H9 (cell line): Measurements from ENCODE around the gene TTLL1. TPM values are rescaled to one million over a fixed set of nuclear protein-coding genes. Genes with fewer than 3 reads are reported as not detected.

Experiments
- DNase-seq: peaks from one replicate; pipeline ENCODE4 v3.0.0-alpha.2; 2017
- H2AFZ ChIP-seq: one replicate; pipeline ENCODE4 v1.6.1; 2013; ENCODE audit warnings: mild to moderate bottlenecking, low read length, control low read depth, moderate library complexity
- H2AK5ac ChIP-seq: 2 replicates; pipeline ENCODE4 v1.6.1; 2013; ENCODE audit warnings: low read length, control low read depth, mixed read lengths; ENCODE audit not compliant: insufficient read length
- H2BK120ac ChIP-seq: one replicate; pipeline ENCODE4 v1.6.1; 2013; ENCODE audit warnings: low read depth, mild to moderate bottlenecking, low read length, control low read depth, inconsistent platforms; ENCODE audit not compliant: poor library complexity, severe bottlenecking
- H2BK12ac ChIP-seq: 2 replicates; pipeline ENCODE4 v1.6.1; 2013; ENCODE audit warnings: low read length, control low read depth, mixed read lengths, low read depth; ENCODE audit not compliant: insufficient read length
- H2BK15ac ChIP-seq: 2 replicates; pipeline ENCODE4 v1.6.1; 2013; ENCODE audit warnings: low read depth, low read length, control low read depth
- H2BK20ac ChIP-seq: one replicate; pipeline ENCODE4 v1.6.1; 2013; ENCODE audit warnings: low read depth, mild to moderate bottlenecking, low read length, control low read depth, inconsistent platforms; ENCODE audit not compliant: poor library complexity, severe bottlenecking
- H2BK5ac ChIP-seq: 2 replicates; pipeline ENCODE4 v1.6.1; 2013; ENCODE audit warnings: low read length, control low read depth, mixed read lengths; ENCODE audit not compliant: insufficient read length
- H3K14ac ChIP-seq: 2 replicates; pipeline ENCODE4 v1.6.1; 2013; ENCODE audit warnings: low read length, control low read depth; ENCODE audit not compliant: insufficient read depth
- H3K18ac ChIP-seq: 2 replicates; pipeline ENCODE4 v1.6.1; 2013; ENCODE audit warnings: low read depth, mild to moderate bottlenecking, mixed read lengths, low read length, control low read depth; ENCODE audit not compliant: insufficient read length
- H3K23ac ChIP-seq: 2 replicates; pipeline ENCODE4 v1.6.1; 2013; ENCODE audit warnings: low read length, control low read depth, mixed read lengths, low read depth; ENCODE audit not compliant: insufficient read length
- H3K23me2 ChIP-seq: 2 replicates; pipeline ENCODE4 v1.6.1; 2013; ENCODE audit warnings: low read depth, mild to moderate bottlenecking, mixed read lengths, low read length, control low read depth; ENCODE audit not compliant: insufficient read length, poor library complexity, severe bottlenecking
- H3K27ac ChIP-seq: 2 replicates; pipeline ENCODE4 v1.5.1; 2013; ENCODE audit warnings: low read length, control low read depth, mixed read lengths, low read depth; ENCODE audit not compliant: insufficient read length
- H3K27me3 ChIP-seq: 2 replicates; pipeline ENCODE4 v1.6.1; 2013; ENCODE audit warnings: low read length, control low read depth, inconsistent platforms; ENCODE audit not compliant: insufficient read depth
- H3K4ac ChIP-seq: 2 replicates; pipeline ENCODE4 v1.6.1; 2013; ENCODE audit warnings: low read depth, mild to moderate bottlenecking, control low read depth, inconsistent platforms, low read length, moderate library complexity
- H3K4me1 ChIP-seq: 2 replicates; pipeline ENCODE4 v1.6.1; 2013; ENCODE audit warnings: low read length, control low read depth, inconsistent platforms; ENCODE audit not compliant: insufficient read depth
- H3K4me2 ChIP-seq: 2 replicates; pipeline ENCODE4 v1.6.1; 2013; ENCODE audit warnings: low read length, control low read depth, mixed read lengths; ENCODE audit not compliant: insufficient read length, insufficient read depth
- H3K56ac ChIP-seq: 2 replicates; pipeline ENCODE4 v1.6.1; 2013; ENCODE audit warnings: low read depth, mild to moderate bottlenecking, mixed read lengths, low read length, control low read depth; ENCODE audit not compliant: insufficient read length
- H3K79me1 ChIP-seq: 2 replicates; pipeline ENCODE4 v1.6.1; 2013; ENCODE audit warnings: low read depth, mild to moderate bottlenecking, moderate library complexity, low read length, control low read depth, inconsistent platforms; ENCODE audit not compliant: insufficient read depth, poor library complexity, severe bottlenecking
- H3K79me2 ChIP-seq: 2 replicates; pipeline ENCODE4 v1.6.1; 2013; ENCODE audit warnings: low read length, control low read depth, inconsistent platforms; ENCODE audit not compliant: insufficient read depth
- H3K9ac ChIP-seq: 2 replicates; pipeline ENCODE4 v1.6.1; 2013; ENCODE audit warnings: low read length, control low read depth, mixed read lengths; ENCODE audit not compliant: insufficient read length; ENCODE audit errors: extremely low read depth
- H3K9me3 ChIP-seq: one replicate; pipeline ENCODE4 v1.6.1; 2013; ENCODE audit warnings: low read depth, low read length, inconsistent platforms; ENCODE audit not compliant: control insufficient read depth
- H3T11ph ChIP-seq: one replicate; pipeline ENCODE4 v1.6.1; 2013; ENCODE audit warnings: mild to moderate bottlenecking, low read length, control low read depth, inconsistent platforms
- H4K20me1 ChIP-seq: one replicate; pipeline ENCODE4 v1.6.1; 2013; ENCODE audit not compliant: control insufficient read depth, insufficient read length, insufficient read depth
- H4K5ac ChIP-seq: 2 replicates; pipeline ENCODE4 v1.6.1; 2013; ENCODE audit warnings: low read depth, mild to moderate bottlenecking, mixed read lengths, low read length, control low read depth; ENCODE audit not compliant: insufficient read length
- H4K8ac ChIP-seq: replicated peaks from 2 replicates; pipeline ENCODE4 v1.6.1; 2013; ENCODE audit warnings: low read length, control low read depth, mixed read lengths, low read depth; ENCODE audit not compliant: insufficient read length
- H4K91ac ChIP-seq: 2 replicates; pipeline ENCODE4 v1.6.1; 2013; ENCODE audit warnings: low read depth, mild to moderate bottlenecking, moderate library complexity, mixed read lengths, low read length, control low read depth; ENCODE audit not compliant: insufficient read length
- H3K27ac Mint-ChIP-seq, 3 experiments: 2 replicates in 2 of 3; 3 replicates in 1 of 3; pipeline ENCODE4 v1.8.0; 2020 to 2021; ENCODE audit warnings: mixed read lengths in 3 of 3, mild to moderate bottlenecking in 1 of 3, moderate library complexity in 1 of 3
- H3K27me3 Mint-ChIP-seq: 2 replicates; pipeline ENCODE4 v1.8.0; 2021; ENCODE audit warnings: low read depth, mild to moderate bottlenecking, moderate library complexity, mixed read lengths
- H3K36me3 Mint-ChIP-seq, 3 experiments: 2 replicates in 2 of 3; 3 replicates in 1 of 3; pipeline ENCODE4 v1.8.0; 2020 to 2021; ENCODE audit warnings: low read depth in 3 of 3, mixed read lengths in 3 of 3; ENCODE audit not compliant: insufficient read depth in 1 of 3
- H3K4me1 Mint-ChIP-seq, 2 experiments: 2 replicates each; pipeline ENCODE4 v1.8.0; 2020; ENCODE audit warnings: mixed read lengths in 2 of 2
- H3K4me3 Mint-ChIP-seq, 2 experiments: 2 replicates in 1 of 2; 3 replicates in 1 of 2; pipeline ENCODE4 v1.8.0; 2020 to 2021; ENCODE audit warnings: mild to moderate bottlenecking in 2 of 2, mixed read lengths in 2 of 2, moderate library complexity in 1 of 2
- H3K9me3 Mint-ChIP-seq, 2 experiments: 2 replicates in 1 of 2; 3 replicates in 1 of 2; pipeline ENCODE4 v1.8.0; 2020; ENCODE audit warnings: mild to moderate bottlenecking in 2 of 2, mixed read lengths in 2 of 2, moderate library complexity in 1 of 2
- WGBS: extraction: QIAGEN DNeasy Blood & Tissue Kit; methylation state at CpG from one replicate; pipeline ENCODE4 v1.1.7; 2013; ENCODE audit warnings: missing lambda C conversion rate, low lambda C conversion rate, mixed read lengths; ENCODE audit not compliant: insufficient read length; ENCODE audit errors: extremely low coverage; 5-methylcytosine and 5-hydroxymethylcytosine counted together
- total RNA-seq: library from RNA; stranded (reverse); gene quantifications from 2 replicates; pipeline ENCODE4 v1.2.1, GENCODE V29; 2021
- TF ChIP-seq, protein P1 (sequence below): fragments of 200-600 bp; sonication (generic); conservative IDR thresholded peaks from 3 replicates; pipeline ENCODE4 v1.8.0; 2021; ENCODE audit warnings: antibody characterized with exemption, mild to moderate bottlenecking

TTLL1 gene
- total RNA-seq, 1 experiment from 2014 or later: 4.1 TPM

DNA sequence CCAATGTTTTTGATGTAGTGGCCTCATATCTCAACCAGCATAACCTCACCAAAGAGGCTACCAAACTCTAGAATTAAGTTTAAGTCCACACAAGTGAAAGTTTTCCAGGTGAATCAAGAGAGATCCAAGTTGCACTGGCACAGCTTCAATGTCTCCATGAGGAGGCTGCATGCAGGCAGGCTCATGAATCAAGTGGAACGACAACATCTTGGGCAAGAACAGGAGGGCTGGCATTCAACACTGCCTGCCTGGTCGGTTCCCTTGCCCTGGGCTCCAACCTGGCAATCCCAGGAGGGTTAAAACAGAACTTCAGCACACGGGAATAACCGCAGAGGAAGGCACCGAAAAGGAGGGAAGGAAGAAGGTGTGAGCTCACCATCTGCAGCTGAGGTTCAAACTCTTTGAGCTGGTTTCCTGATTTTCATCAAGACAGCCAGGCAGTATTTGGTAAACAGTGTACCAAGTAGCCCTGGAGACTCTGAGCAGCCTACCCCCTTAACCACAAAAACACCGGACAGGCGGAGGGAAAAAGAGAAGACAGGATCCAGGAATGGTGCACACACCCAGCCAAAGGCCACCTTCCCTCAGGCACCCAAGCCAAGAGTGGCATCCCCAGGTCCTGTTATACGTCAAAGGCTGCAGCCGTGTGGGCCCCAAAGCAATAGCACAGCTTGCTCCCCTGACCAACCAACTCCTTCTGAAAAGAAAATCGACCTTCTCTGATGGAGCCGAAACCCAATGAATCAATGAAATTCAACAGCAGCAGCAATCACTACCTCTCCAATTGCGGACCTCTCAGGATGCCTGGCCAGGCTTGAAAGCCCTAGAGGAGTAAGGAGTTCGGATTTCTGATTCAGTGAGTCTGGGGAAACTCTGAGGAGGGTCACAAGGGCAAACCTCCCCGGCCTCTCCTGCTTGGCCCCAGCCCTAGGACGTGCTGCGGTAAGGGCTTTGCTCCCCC is 75.6 kb downstream of the TTLL1 start:
- Histone ChIP-seq H2BK120ac (no peak overlapping the region), H3K23ac (no peak overlapping the region), H3K9ac (peak overlapping the region; percentile 53), H4K91ac (no peak overlapping the region), H3K4me1 (peaks cover 8% of the 10 kb centered on the region; the same call in 1 of the 2 replicates), H2BK20ac (no peak overlapping the region), H2AK5ac (no peak overlapping the region), H3T11ph (no peak overlapping the region), H2BK15ac (0 out of 2 replicates have a peak overlapping the region, but pooled peaks have one; percentile 9), H3K9me3 (no peaks in the 10 kb centered on the region), H2BK12ac (no peak overlapping the region), H2BK5ac (no peak overlapping the region), H3K4ac (no peak overlapping the region), H3K4me2 (peak overlapping the region; percentile 66), H3K14ac (no peak overlapping the region), H4K8ac (no peak overlapping the region), H4K20me1 (no peaks in the 10 kb centered on the region), H3K23me2 (peaks cover 9% of the 10 kb centered on the region), H4K5ac (no peak overlapping the region), H3K18ac (no peak overlapping the region), H3K27ac (no peak overlapping the region), H3K27me3 (no peaks in the 10 kb centered on the region), H3K79me1 (no peaks in the 10 kb centered on the region), H2AFZ (no peak overlapping the region), H3K56ac (no peak overlapping the region), H3K79me2 (peaks cover 32% of the 10 kb centered on the region; the same call in 1 of the 2 replicates)
- peaks cover 3% of the 10 kb centered on the region in 2 experiments; a peak in 3 of 5 replicates for H3K9me3 Mint-ChIP-seq
- WGBS: no CpG with 5 or more reads among the region's 16 CpGs
- H3K4me1 Mint-ChIP-seq: peaks cover 26 to 28% of the 10 kb centered on the region in 2 experiments
- peak overlapping the region; percentile 96 to 99 for H3K4me3 Mint-ChIP-seq
- peak overlapping the region in 2 of 3 experiments; percentile 96 to 97; a peak in 4 of 7 replicates for H3K27ac Mint-ChIP-seq
- H3K36me3 Mint-ChIP-seq: peaks cover 2 to 7% (median 5%) of the 10 kb centered on the region in 3 experiments; a peak in 4 of 7 replicates
- peaks cover 9% of the 10 kb centered on the region for H3K27me3 Mint-ChIP-seq
- DNase-seq: no peak
- TF ChIP-seq, protein P1, sequence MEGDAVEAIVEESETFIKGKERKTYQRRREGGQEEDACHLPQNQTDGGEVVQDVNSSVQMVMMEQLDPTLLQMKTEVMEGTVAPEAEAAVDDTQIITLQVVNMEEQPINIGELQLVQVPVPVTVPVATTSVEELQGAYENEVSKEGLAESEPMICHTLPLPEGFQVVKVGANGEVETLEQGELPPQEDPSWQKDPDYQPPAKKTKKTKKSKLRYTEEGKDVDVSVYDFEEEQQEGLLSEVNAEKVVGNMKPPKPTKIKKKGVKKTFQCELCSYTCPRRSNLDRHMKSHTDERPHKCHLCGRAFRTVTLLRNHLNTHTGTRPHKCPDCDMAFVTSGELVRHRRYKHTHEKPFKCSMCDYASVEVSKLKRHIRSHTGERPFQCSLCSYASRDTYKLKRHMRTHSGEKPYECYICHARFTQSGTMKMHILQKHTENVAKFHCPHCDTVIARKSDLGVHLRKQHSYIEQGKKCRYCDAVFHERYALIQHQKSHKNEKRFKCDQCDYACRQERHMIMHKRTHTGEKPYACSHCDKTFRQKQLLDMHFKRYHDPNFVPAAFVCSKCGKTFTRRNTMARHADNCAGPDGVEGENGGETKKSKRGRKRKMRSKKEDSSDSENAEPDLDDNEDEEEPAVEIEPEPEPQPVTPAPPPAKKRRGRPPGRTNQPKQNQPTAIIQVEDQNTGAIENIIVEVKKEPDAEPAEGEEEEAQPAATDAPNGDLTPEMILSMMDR: no peak
